ENCODE data around the gene AMN. TPM values are rescaled to one million over a fixed set of nuclear protein-coding genes. Genes with fewer than 3 reads are reported as not detected.

Gene AMN
- total RNA-seq, 1 donor from 2014 or later: not detected

GRCh38 chr14:102902086-102902485 lies 20.4 kb upstream of the AMN start:
- peaks cover 18% of the 10 kb centered on the region for H3K36me3 Mint-ChIP-seq (ENCODE audit: low read depth, unreplicated experiment)
- H3K4me1 Mint-ChIP-seq (ENCODE audit: unreplicated experiment): no peaks in the 10 kb centered on the region
- H3K27me3 Mint-ChIP-seq (ENCODE audit: unreplicated experiment): peaks cover 7% of the 10 kb centered on the region
- H3K27ac Mint-ChIP-seq (ENCODE audit: unreplicated experiment): no peak overlapping the region
- H3K4me3 Mint-ChIP-seq (ENCODE audit: unreplicated experiment): no peak overlapping the region
- TF ChIP-seq, protein P1, sequence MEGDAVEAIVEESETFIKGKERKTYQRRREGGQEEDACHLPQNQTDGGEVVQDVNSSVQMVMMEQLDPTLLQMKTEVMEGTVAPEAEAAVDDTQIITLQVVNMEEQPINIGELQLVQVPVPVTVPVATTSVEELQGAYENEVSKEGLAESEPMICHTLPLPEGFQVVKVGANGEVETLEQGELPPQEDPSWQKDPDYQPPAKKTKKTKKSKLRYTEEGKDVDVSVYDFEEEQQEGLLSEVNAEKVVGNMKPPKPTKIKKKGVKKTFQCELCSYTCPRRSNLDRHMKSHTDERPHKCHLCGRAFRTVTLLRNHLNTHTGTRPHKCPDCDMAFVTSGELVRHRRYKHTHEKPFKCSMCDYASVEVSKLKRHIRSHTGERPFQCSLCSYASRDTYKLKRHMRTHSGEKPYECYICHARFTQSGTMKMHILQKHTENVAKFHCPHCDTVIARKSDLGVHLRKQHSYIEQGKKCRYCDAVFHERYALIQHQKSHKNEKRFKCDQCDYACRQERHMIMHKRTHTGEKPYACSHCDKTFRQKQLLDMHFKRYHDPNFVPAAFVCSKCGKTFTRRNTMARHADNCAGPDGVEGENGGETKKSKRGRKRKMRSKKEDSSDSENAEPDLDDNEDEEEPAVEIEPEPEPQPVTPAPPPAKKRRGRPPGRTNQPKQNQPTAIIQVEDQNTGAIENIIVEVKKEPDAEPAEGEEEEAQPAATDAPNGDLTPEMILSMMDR (IDR thresholded peaks at IDR 0.05; ENCODE audit: unreplicated experiment): no peak
- H3K9me3 Mint-ChIP-seq (ENCODE audit: unreplicated experiment): no peaks in the 10 kb centered on the region
- no peak for DNase-seq (ENCODE audit: low spot score)

DNA sequence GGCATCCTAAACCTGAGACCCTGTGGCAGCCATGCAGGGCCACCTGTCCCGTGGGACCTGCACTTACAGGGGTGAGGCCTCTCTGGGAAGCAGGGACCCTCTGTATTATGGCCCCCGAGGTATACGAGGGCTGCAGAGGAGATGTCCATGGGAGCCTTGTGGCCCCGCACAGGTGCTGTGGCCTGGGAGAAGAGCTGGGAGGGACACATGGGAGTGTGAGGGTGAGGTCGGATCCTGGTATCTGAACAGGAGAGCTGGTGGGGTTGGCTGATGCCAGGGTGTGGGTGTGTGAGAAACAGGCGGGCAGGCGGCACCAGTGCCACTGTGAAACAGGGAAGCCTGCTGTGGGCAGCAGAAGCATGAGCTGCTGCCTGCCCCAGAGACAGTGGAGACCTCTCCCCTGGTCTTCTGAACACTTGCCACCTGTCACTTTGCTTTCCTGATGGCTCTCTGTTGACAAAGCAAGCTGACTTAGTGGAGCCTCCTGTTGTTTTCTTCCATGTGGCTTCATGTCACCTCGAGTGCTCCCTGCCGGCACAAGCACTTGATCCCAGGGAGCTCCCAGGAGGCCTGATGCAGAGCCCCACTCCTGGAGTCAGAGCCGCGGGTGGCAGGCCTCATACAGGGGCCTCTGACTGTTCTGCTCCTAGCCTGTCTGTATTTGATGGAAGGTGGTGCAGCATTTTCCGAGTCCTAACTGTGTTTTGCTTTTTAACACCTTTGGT lies 19.8 kb upstream of the AMN start:
- H3K27me3 Mint-ChIP-seq (ENCODE audit: unreplicated experiment): peaks cover 6% of the 10 kb centered on the region
- H3K9me3 Mint-ChIP-seq (ENCODE audit: unreplicated experiment): no peaks in the 10 kb centered on the region
- H3K4me1 Mint-ChIP-seq (ENCODE audit: unreplicated experiment): no peaks in the 10 kb centered on the region
- no peak for DNase-seq (ENCODE audit: low spot score)
- TF ChIP-seq, protein P1 (IDR thresholded peaks at IDR 0.05; ENCODE audit: unreplicated experiment): no peak
- H3K4me3 Mint-ChIP-seq (ENCODE audit: unreplicated experiment): no peak overlapping the region
- H3K27ac Mint-ChIP-seq (ENCODE audit: unreplicated experiment): no peak overlapping the region
- peaks cover 20% of the 10 kb centered on the region for H3K36me3 Mint-ChIP-seq (ENCODE audit: low read depth, unreplicated experiment)

- Mint-ChIP-seq H3K4me3 (ENCODE audit: unreplicated experiment) (no peak overlapping the region), H3K27ac (ENCODE audit: unreplicated experiment) (no peak overlapping the region), H3K36me3 (ENCODE audit: low read depth, unreplicated experiment) (peaks cover 25% of the 10 kb centered on the region), H3K9me3 (ENCODE audit: unreplicated experiment) (no peaks in the 10 kb centered on the region), H3K27me3 (ENCODE audit: unreplicated experiment) (peaks cover 8% of the 10 kb centered on the region), H3K4me1 (ENCODE audit: unreplicated experiment) (no peaks in the 10 kb centered on the region)
- TF ChIP-seq, protein P1 (IDR thresholded peaks at IDR 0.05; ENCODE audit: unreplicated experiment): no peak
- no peak for DNase-seq (ENCODE audit: low spot score)
These were observed 19.1 kb upstream of the AMN start for GRCh38 chr14:102903248-102903888.

GRCh38 chr14:102903889-102904512 lies 18.5 kb upstream of the AMN start:
- Mint-ChIP-seq H3K4me1 (ENCODE audit: unreplicated experiment) (no peaks in the 10 kb centered on the region), H3K27me3 (ENCODE audit: unreplicated experiment) (peaks cover 8% of the 10 kb centered on the region), H3K9me3 (ENCODE audit: unreplicated experiment) (no peaks in the 10 kb centered on the region), H3K36me3 (ENCODE audit: low read depth, unreplicated experiment) (peaks cover 21% of the 10 kb centered on the region), H3K4me3 (ENCODE audit: unreplicated experiment) (no peak overlapping the region), H3K27ac (ENCODE audit: unreplicated experiment) (no peak overlapping the region)
- no peak for DNase-seq (ENCODE audit: low spot score)
- TF ChIP-seq, protein P1 (IDR thresholded peaks at IDR 0.05; ENCODE audit: unreplicated experiment): no peak
